Activated effector memory CD4-positive, alpha-beta T cell treated with anti-CD3 and anti-CD28 coated beads, Interleukin-2, amount 50 U/mL, for 16 hours (primary cell): ENCODE data around the gene ACTL8.

Experiments used
- DNase-seq: peaks from one replicate; pipeline ENCODE4 v3.0.0-alpha.2; 2020

The ACTL8 gene

GRCh38 chr1:17773591-17774326 lies 18.6 kb downstream of the ACTL8 start:
- DNase-seq, result no peak

- no peak for DNase-seq
These were observed 19.3 kb downstream of the ACTL8 start for GRCh38 chr1:17774452-17774851.

GRCh38 chr1:17775796-17776195 lies 20.7 kb downstream of the ACTL8 start:
- DNase-seq, result no peak

- DNase-seq, result no peak
These were observed 21.3 kb downstream of the ACTL8 start for GRCh38 chr1:17776426-17776825.

- no peak for DNase-seq
These were observed 22.2 kb downstream of the ACTL8 start for GRCh38 chr1:17777330-17777729.

GRCh38 chr1:17777818-17778217 lies 22.7 kb downstream of the ACTL8 start:
- DNase-seq, result no peak

GRCh38 chr1:17780916-17781315 lies 25.8 kb downstream of the ACTL8 start:
- DNase-seq, result no peak

- peak; percentile 53 for DNase-seq
These were observed 34.8 kb downstream of the ACTL8 start for GRCh38 chr1:17789926-17790325.

- peak; percentile 47 for DNase-seq
These were observed 35.4 kb downstream of the ACTL8 start for GRCh38 chr1:17790383-17791054.

- DNase-seq, result peak; percentile 31
These were observed 35.9 kb downstream of the ACTL8 start for GRCh38 chr1:17791055-17791390.

- peak; percentile 45 for DNase-seq
These were observed 36.3 kb downstream of the ACTL8 start for GRCh38 chr1:17791480-17791879.

GRCh38 chr1:17792421-17792820 lies 37.3 kb downstream of the ACTL8 start:
- peak; percentile 10 for DNase-seq

GRCh38 chr1:17795081-17795809 lies 40.1 kb downstream of the ACTL8 start:
- DNase-seq, result peak; percentile 31

GRCh38 chr1:17795836-17796645 lies 40.9 kb downstream of the ACTL8 start:
- DNase-seq, result peak; percentile 41

- peak; percentile 9 for DNase-seq
These were observed 42.3 kb downstream of the ACTL8 start for GRCh38 chr1:17797478-17797877.

- DNase-seq, result no peak
These were observed 42.9 kb downstream of the ACTL8 start for GRCh38 chr1:17798011-17798410.

- DNase-seq, result peak; percentile 54
These were observed 43.8 kb downstream of the ACTL8 start for GRCh38 chr1:17798799-17799382.

- no peak for DNase-seq
These were observed 44.5 kb downstream of the ACTL8 start for GRCh38 chr1:17799642-17800041.

GRCh38 chr1:17802164-17802563 lies 47.0 kb downstream of the ACTL8 start:
- DNase-seq, result peak; percentile 16

- DNase-seq, result no peak
These were observed 47.8 kb downstream of the ACTL8 start for GRCh38 chr1:17802945-17803344.

GRCh38 chr1:17805869-17806684 lies 50.9 kb downstream of the ACTL8 start:
- DNase-seq, result no peak

- DNase-seq, result no peak
These were observed 53.7 kb downstream of the ACTL8 start for GRCh38 chr1:17808816-17809215.
